Smooth muscle cell (in vitro differentiated cells): Measurements from ENCODE around the gene TBC1D16. TPM values are rescaled to one million over a fixed set of nuclear protein-coding genes. Genes with fewer than 3 reads are reported as not detected.

Experiments used
- DNase-seq: peaks from one replicate; lab custom pipeline; 2025; ENCODE audit not compliant: unreplicated experiment; lab: John Stamatoyannopoulos, UW
- H2AFZ ChIP-seq: fragments of 200-600 bp; sonication (generic); 2 replicates; pipeline ENCODE4 v1.6.0; 2016; ENCODE audit warnings: antibody characterized with exemption, low read depth, mild to moderate bottlenecking
- H3F3A ChIP-seq: fragments of 200-600 bp; sonication (generic); 2 replicates; pipeline ENCODE4 v1.6.0; 2017; ENCODE audit warnings: antibody characterized with exemption, low read depth
- H3K27ac ChIP-seq: fragments of 200-600 bp; sonication (generic); 2 replicates; pipeline ENCODE4 v1.5.1; 2016; ENCODE audit warnings: low read depth, mild to moderate bottlenecking
- H3K27me3 ChIP-seq: fragments of 200-600 bp; sonication (generic); 2 replicates; pipeline ENCODE4 v1.6.1; 2016; ENCODE audit warnings: low read depth, mild to moderate bottlenecking
- H3K36me3 ChIP-seq: fragments of 200-600 bp; sonication (generic); 2 replicates; pipeline ENCODE4 v1.5.1; 2016; ENCODE audit warnings: low read depth
- H3K4me1 ChIP-seq: fragments of 200-600 bp; sonication (generic); 2 replicates; pipeline ENCODE4 v1.5.1; 2016; ENCODE audit warnings: low read depth
- H3K4me2 ChIP-seq: fragments of 200-600 bp; sonication (generic); 2 replicates; pipeline ENCODE4 v1.6.0; 2016; ENCODE audit warnings: mild to moderate bottlenecking
- H3K4me3 ChIP-seq: fragments of 200-600 bp; sonication (generic); 2 replicates; pipeline ENCODE4 v1.5.1; 2016; ENCODE audit warnings: mild to moderate bottlenecking
- H3K79me2 ChIP-seq: fragments of 200-600 bp; sonication (generic); 2 replicates; pipeline ENCODE4 v1.6.0; 2016; ENCODE audit warnings: low read depth, mild to moderate bottlenecking
- H3K9ac ChIP-seq: fragments of 200-600 bp; sonication (generic); 2 replicates; pipeline ENCODE4 v1.6.0; 2016; ENCODE audit warnings: low read depth
- H3K9me3 ChIP-seq: fragments of 200-600 bp; sonication (generic); replicated peaks from 2 replicates; pipeline ENCODE4 v1.5.1; 2016; ENCODE audit warnings: low read depth
- H4K20me1 ChIP-seq: fragments of 200-600 bp; sonication (generic); 2 replicates; pipeline ENCODE4 v1.6.0; 2016; ENCODE audit warnings: low read depth
- WGBS: methylation state at CpG from one replicate; pipeline ENCODE4 v1.1.7; 2016; ENCODE audit warnings: low lambda C conversion rate; 5-methylcytosine and 5-hydroxymethylcytosine counted together
- polyA plus RNA-seq: library from polyadenylated mRNA; unstranded; fragments of >200 nt; fragmentation: Nextera tagmentation; extraction: Ambion mirVana; gene quantifications from 2 replicates; pipeline ENCODE4 v1.2.1, GENCODE V29; 2016
- total RNA-seq: library from RNA; depleted of rRNA; stranded (reverse); fragments of >200 nt; gene quantifications from 2 replicates; pipeline ENCODE4 v1.2.3, GENCODE V29; 2014
- TF ChIP-seq, protein P1 (sequence below): fragments of 200-600 bp; sonication (generic); IDR thresholded peaks from 2 replicates; pipeline ENCODE4 v1.5.1; 2017; ENCODE audit warnings: borderline replicate concordance, mild to moderate bottlenecking, antibody characterized with exemption; ENCODE audit not compliant: insufficient read depth, poor library complexity, severe bottlenecking

Gene TBC1D16
- total and polyA plus RNA-seq, 2 experiments from 2014 or later, result 17.4 to 24.6 TPM

GRCh38 chr17:80024206-80024972, 11.3 kb downstream of the TBC1D16 start:
- no peaks in the 10 kb centered on the region for H3K9me3 ChIP-seq
- H3K4me2 ChIP-seq, result no peak overlapping the region
- H3K27ac ChIP-seq, result no peak overlapping the region
- DNase-seq, result no peak
- H3K36me3 ChIP-seq, result no peaks in the 10 kb centered on the region
- no peak overlapping the region for H2AFZ ChIP-seq
- TF ChIP-seq, protein P1, sequence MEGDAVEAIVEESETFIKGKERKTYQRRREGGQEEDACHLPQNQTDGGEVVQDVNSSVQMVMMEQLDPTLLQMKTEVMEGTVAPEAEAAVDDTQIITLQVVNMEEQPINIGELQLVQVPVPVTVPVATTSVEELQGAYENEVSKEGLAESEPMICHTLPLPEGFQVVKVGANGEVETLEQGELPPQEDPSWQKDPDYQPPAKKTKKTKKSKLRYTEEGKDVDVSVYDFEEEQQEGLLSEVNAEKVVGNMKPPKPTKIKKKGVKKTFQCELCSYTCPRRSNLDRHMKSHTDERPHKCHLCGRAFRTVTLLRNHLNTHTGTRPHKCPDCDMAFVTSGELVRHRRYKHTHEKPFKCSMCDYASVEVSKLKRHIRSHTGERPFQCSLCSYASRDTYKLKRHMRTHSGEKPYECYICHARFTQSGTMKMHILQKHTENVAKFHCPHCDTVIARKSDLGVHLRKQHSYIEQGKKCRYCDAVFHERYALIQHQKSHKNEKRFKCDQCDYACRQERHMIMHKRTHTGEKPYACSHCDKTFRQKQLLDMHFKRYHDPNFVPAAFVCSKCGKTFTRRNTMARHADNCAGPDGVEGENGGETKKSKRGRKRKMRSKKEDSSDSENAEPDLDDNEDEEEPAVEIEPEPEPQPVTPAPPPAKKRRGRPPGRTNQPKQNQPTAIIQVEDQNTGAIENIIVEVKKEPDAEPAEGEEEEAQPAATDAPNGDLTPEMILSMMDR, result no peak
- H3F3A ChIP-seq, result no peaks in the 10 kb centered on the region
- H3K4me3 ChIP-seq, result no peak overlapping the region
- WGBS, result 58% methylated on average over 6 of the region's 10 CpGs
- H4K20me1 ChIP-seq, result peaks cover 96% of the 10 kb centered on the region
- H3K9ac ChIP-seq, result no peak overlapping the region
- H3K79me2 ChIP-seq, result peaks cover 66% of the 10 kb centered on the region
- H3K4me1 ChIP-seq, result peaks cover 6% of the 10 kb centered on the region
- H3K27me3 ChIP-seq, result no peaks in the 10 kb centered on the region

- no peak overlapping the region for H3K4me3 ChIP-seq
- no peak overlapping the region for H3K9ac ChIP-seq
- peaks cover 96% of the 10 kb centered on the region for H4K20me1 ChIP-seq
- no peak overlapping the region for H3K4me2 ChIP-seq
- TF ChIP-seq, protein P1, result no peak
- H3K4me1 ChIP-seq, result peaks cover 6% of the 10 kb centered on the region
- 87% methylated on average over 36 of the region's 43 CpGs for WGBS
- DNase-seq, result no peak
- peaks cover 63% of the 10 kb centered on the region for H3K79me2 ChIP-seq
- H3K27ac ChIP-seq, result no peak overlapping the region
- H3K36me3 ChIP-seq, result no peaks in the 10 kb centered on the region
- no peaks in the 10 kb centered on the region for H3K9me3 ChIP-seq
- no peaks in the 10 kb centered on the region for H3F3A ChIP-seq
- no peak overlapping the region for H2AFZ ChIP-seq
- H3K27me3 ChIP-seq, result no peaks in the 10 kb centered on the region
These were observed 12.0 kb downstream of the TBC1D16 start for GRCh38 chr17:80023481-80024205.

DNA sequence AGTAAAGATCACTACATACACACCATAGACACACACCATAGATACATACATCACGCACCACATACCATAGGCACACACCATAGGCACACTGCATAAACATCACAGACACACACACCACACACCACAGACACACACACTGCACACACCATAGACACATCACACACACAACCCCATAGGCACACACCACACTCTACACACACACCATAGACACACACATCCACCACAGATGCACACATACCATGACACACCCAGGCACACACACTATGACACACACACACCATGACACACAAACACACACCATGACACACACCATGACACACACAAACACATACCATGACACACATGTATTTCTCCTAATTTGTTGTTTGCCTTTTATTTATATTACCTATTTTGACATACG, 14.1 kb downstream of the TBC1D16 start:
- Histone ChIP-seq H3K27ac (no peak overlapping the region), H3K4me1 (peaks cover 6% of the 10 kb centered on the region), H3F3A (no peaks in the 10 kb centered on the region), H3K79me2 (peaks cover 63% of the 10 kb centered on the region), H3K9ac (no peak overlapping the region), H2AFZ (no peak overlapping the region), H3K4me2 (no peak overlapping the region), H3K9me3 (no peaks in the 10 kb centered on the region), H4K20me1 (peaks cover 94% of the 10 kb centered on the region), H3K4me3 (no peak overlapping the region), H3K36me3 (no peaks in the 10 kb centered on the region), H3K27me3 (no peaks in the 10 kb centered on the region)
- DNase-seq, result no peak
- 100% methylated on average over 2 of the region's 2 CpGs for whole genome bisulfite sequencing
- TF ChIP-seq, protein P1, result no peak
